K562 (cell line): ENCODE data around the gene PLCL2.

ENCODE experiments used
- POLR2A ChIP-seq: fragments of 450-650 bp; conservative IDR thresholded peaks from 2 replicates; pipeline ENCODE4 v1.6.1; 2016
- ZNF589 ChIP-seq: fragments of 200-800 bp; sonication (Bioruptor generic); IDR thresholded peaks from 2 replicates; pipeline ENCODE4 v1.6.1; 2016; ENCODE audit warnings: low read depth, missing genetic modification characterization, missing compliant biosample characterization
- TF ChIP-seq, protein P1 (sequence below): sonication (generic); formaldehyde crosslinking; IDR thresholded peaks from 2 replicates; pipeline ENCODE4 v1.8.1; 2022; ENCODE audit warnings: missing genetic modification reagents
- TF ChIP-seq, protein P2 (sequence below): fragments of 200-400 bp; formaldehyde crosslinking; IDR thresholded peaks from 2 replicates; pipeline ENCODE4 v1.6.1; 2017; ENCODE audit warnings: mild to moderate bottlenecking, low read depth, low read length, moderate library complexity
- TF ChIP-seq, protein P3 (sequence below): sonication (generic); formaldehyde crosslinking; IDR thresholded peaks from 2 replicates; pipeline ENCODE4 v1.5.0; 2020; ENCODE audit warnings: missing genetic modification reagents

DNA sequence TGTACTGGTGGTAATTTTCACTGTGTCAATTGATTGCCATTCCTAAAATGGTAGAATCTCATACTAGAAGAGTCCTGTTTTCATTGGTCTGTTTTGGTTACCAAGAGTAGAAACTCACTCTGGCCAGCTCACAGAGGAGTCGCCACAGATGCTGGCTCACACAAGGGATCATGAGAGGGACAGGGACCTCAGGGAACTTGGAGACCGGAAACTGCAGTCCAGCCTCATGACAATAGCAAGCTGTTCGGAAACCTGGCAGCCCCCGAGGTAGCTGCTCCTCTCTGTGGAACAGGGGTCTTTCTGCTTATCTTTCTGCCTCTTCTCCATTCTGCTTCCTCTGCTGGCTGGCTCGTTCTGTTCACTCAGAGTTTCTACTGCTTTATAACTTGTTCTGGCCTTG is 192.9 kb downstream of the PLCL2 start:
- TF ChIP-seq, protein P1, sequence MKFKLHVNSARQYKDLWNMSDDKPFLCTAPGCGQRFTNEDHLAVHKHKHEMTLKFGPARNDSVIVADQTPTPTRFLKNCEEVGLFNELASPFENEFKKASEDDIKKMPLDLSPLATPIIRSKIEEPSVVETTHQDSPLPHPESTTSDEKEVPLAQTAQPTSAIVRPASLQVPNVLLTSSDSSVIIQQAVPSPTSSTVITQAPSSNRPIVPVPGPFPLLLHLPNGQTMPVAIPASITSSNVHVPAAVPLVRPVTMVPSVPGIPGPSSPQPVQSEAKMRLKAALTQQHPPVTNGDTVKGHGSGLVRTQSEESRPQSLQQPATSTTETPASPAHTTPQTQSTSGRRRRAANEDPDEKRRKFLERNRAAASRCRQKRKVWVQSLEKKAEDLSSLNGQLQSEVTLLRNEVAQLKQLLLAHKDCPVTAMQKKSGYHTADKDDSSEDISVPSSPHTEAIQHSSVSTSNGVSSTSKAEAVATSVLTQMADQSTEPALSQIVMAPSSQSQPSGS (CRISPR knock-in tag), result no peak
- TF ChIP-seq, protein P2, sequence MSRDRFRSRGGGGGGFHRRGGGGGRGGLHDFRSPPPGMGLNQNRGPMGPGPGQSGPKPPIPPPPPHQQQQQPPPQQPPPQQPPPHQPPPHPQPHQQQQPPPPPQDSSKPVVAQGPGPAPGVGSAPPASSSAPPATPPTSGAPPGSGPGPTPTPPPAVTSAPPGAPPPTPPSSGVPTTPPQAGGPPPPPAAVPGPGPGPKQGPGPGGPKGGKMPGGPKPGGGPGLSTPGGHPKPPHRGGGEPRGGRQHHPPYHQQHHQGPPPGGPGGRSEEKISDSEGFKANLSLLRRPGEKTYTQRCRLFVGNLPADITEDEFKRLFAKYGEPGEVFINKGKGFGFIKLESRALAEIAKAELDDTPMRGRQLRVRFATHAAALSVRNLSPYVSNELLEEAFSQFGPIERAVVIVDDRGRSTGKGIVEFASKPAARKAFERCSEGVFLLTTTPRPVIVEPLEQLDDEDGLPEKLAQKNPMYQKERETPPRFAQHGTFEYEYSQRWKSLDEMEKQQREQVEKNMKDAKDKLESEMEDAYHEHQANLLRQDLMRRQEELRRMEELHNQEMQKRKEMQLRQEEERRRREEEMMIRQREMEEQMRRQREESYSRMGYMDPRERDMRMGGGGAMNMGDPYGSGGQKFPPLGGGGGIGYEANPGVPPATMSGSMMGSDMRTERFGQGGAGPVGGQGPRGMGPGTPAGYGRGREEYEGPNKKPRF, result no peak
- no peak for TF ChIP-seq POLR2A
- TF ChIP-seq, protein P3, sequence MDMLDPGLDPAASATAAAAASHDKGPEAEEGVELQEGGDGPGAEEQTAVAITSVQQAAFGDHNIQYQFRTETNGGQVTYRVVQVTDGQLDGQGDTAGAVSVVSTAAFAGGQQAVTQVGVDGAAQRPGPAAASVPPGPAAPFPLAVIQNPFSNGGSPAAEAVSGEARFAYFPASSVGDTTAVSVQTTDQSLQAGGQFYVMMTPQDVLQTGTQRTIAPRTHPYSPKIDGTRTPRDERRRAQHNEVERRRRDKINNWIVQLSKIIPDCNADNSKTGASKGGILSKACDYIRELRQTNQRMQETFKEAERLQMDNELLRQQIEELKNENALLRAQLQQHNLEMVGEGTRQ (CRISPR knock-in tag), result no peak
- no peak for TF ChIP-seq ZNF589
